SU-DHL-6 (cell line): ENCODE results near the gene MRC1.

ENCODE experiments used
- CTCF ChIP-seq: fragments of 200-600 bp; sonication (generic); IDR thresholded peaks from one replicate; pipeline ENCODE4 v1.5.1; 2017; ENCODE audit warnings: antibody characterized with exemption, mild to moderate bottlenecking, low read length, moderate library complexity; ENCODE audit not compliant: insufficient read depth, poor library complexity, severe bottlenecking
- EZH2phosphoT487 ChIP-seq: fragments of 200-600 bp; sonication (generic), shearing (Covaris generic); conservative IDR thresholded peaks from 2 replicates; pipeline ENCODE4 v1.6.1; 2018; ENCODE audit warnings: mild to moderate bottlenecking, antibody characterized with exemption, low read length, moderate library complexity, mixed read lengths

GRCh38 chr10:17784688-17785087 is 24.5 kb upstream of the MRC1 start:
- TF ChIP-seq CTCF, result no peak
- no peak for TF ChIP-seq EZH2phosphoT487
